ENCODE results near the gene MRI1.

DNA sequence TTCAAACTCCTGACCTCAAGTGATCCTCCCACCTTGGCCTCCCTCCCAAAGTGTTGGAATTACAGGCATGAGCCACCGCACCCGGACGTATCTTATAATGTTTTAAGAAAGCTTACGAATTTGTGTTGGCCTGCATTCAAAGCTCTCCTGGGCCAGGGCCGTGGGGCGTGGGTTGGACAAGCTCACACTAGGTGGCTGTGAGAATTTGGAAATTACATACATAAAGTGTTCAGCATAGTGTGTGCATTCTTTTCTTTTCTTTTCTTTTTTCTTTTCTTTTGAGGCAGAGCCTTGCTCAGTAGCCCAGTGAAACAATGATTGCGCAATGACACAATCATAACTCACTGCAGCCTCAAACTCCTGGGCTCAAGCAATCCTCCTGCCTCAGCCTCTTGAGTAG is 33.5 kb downstream of the MRI1 start:
- TF ChIP-seq EZH2 (IDR thresholded peaks at IDR 0.05; ENCODE audit: insufficient read depth, poor library complexity, severe bottlenecking) (no peak), EZH2phosphoT487 (IDR thresholded peaks at IDR 0.05; ENCODE audit: insufficient read depth, low read depth) (no peak)

Data from GM23248 (cell line).